Ovary (tissue), 3 donors: ENCODE results near the gene ASPM.

Experiments
- CTCF ChIP-seq, 3 donors: fragments of 450-650 bp in 2 of 3; fragments of 200-600 bp in 1 of 3; IDR thresholded peaks; one replicate each; pipeline versions ENCODE4 v1.5.1 to v1.8.0; 2016 to 2022; ENCODE audit warnings: antibody characterized with exemption in 3 of 3, mild to moderate bottlenecking in 1 of 3
- POLR2A ChIP-seq: fragments of 450-650 bp; IDR thresholded peaks from one replicate; pipeline ENCODE4 v1.6.1; 2017; ENCODE audit warnings: antibody characterized with exemption, mild to moderate bottlenecking, moderate library complexity
- donor health status: DM: no; HTN: no; CAD: no.

GRCh38 chr1:197063212-197063611 lies 83.3 kb downstream of the ASPM start:
- TF ChIP-seq CTCF (IDR thresholded peaks at IDR 0.05) (no peak), POLR2A (no peak)
